MM.1S (cell line): ENCODE data around the gene ZCCHC2.

Experiments
- DNase-seq: peaks from one replicate; pipeline ENCODE4 v3.0.0-alpha.2; 2015
- H2AFZ ChIP-seq: fragments of 300-600 bp; sonication (generic); 2 replicates; pipeline ENCODE4 v1.6.0; 2016; ENCODE audit warnings: antibody characterized with exemption, low read length
- H3F3A ChIP-seq: fragments of 300-600 bp; sonication (generic); 2 replicates; pipeline ENCODE4 v1.6.1; 2016; ENCODE audit warnings: mild to moderate bottlenecking, antibody characterized with exemption, low read length, moderate library complexity, mixed read lengths; ENCODE audit not compliant: insufficient read depth
- H3K27ac ChIP-seq: fragments of 300-600 bp; sonication (generic); 2 replicates; pipeline ENCODE4 v1.5.1; 2016; ENCODE audit warnings: mild to moderate bottlenecking, low read length
- H3K27me3 ChIP-seq: fragments of 300-600 bp; sonication (generic); replicated peaks from 2 replicates; pipeline ENCODE4 v1.6.0; 2016; ENCODE audit warnings: low read length; ENCODE audit not compliant: insufficient read depth
- H3K36me3 ChIP-seq: fragments of 300-600 bp; sonication (generic); replicated peaks from 2 replicates; pipeline ENCODE4 v1.6.1; 2016; ENCODE audit warnings: mild to moderate bottlenecking, low read length, mixed read lengths; ENCODE audit not compliant: insufficient read depth
- H3K4me1 ChIP-seq: fragments of 300-600 bp; sonication (generic); 2 replicates; pipeline ENCODE4 v1.6.1; 2016; ENCODE audit warnings: low read length, mixed read lengths
- H3K4me2 ChIP-seq: fragments of 300-600 bp; sonication (generic); 2 replicates; pipeline ENCODE4 v1.6.0; 2016; ENCODE audit warnings: low read depth, low read length
- H3K4me3 ChIP-seq: fragments of 300-600 bp; sonication (generic); 2 replicates; pipeline ENCODE4 v1.5.1; 2016; ENCODE audit warnings: low read length, mixed read lengths
- H3K79me2 ChIP-seq: fragments of 300-600 bp; sonication (generic); 2 replicates; pipeline ENCODE4 v1.6.1; 2016; ENCODE audit warnings: mixed run types, low read length, mixed read lengths
- H3K9ac ChIP-seq: fragments of 300-600 bp; sonication (generic); 2 replicates; pipeline ENCODE4 v1.6.1; 2016; ENCODE audit warnings: low read length, mixed read lengths
- H3K9me2 ChIP-seq: fragments of 300-600 bp; sonication (generic); replicated peaks from 2 replicates; pipeline ENCODE4 v1.6.1; 2016; ENCODE audit warnings: mild to moderate bottlenecking, low read length, mixed read lengths; ENCODE audit not compliant: insufficient read depth
- H3K9me3 ChIP-seq: fragments of 300-600 bp; sonication (generic); replicated peaks from 2 replicates; pipeline ENCODE4 v1.6.1; 2016; ENCODE audit warnings: mild to moderate bottlenecking, low read length, mixed read lengths; ENCODE audit not compliant: insufficient read depth
- H4K20me1 ChIP-seq: fragments of 300-600 bp; sonication (generic); 2 replicates; pipeline ENCODE4 v1.6.1; 2016; ENCODE audit warnings: mild to moderate bottlenecking, low read length, moderate library complexity, mixed read lengths; ENCODE audit not compliant: insufficient read depth
- CTCF ChIP-seq: fragments of 300-600 bp; sonication (generic); IDR thresholded peaks from 2 replicates; pipeline ENCODE4 v1.5.1; 2016; ENCODE audit warnings: antibody characterized with exemption, low read length, mixed read lengths
- EZH2 ChIP-seq: fragments of 300-600 bp; sonication (generic); optimal IDR thresholded peaks from 2 replicates; pipeline ENCODE3; 2017; ENCODE audit warnings: low read depth, mild to moderate bottlenecking, antibody characterized with exemption, low read length, mixed read lengths
- EZH2phosphoT487 ChIP-seq: fragments of 300-600 bp; sonication (generic); IDR thresholded peaks from 2 replicates; pipeline ENCODE4 v1.6.1; 2018; ENCODE audit warnings: antibody characterized with exemption, low read length

Gene ZCCHC2

DNA sequence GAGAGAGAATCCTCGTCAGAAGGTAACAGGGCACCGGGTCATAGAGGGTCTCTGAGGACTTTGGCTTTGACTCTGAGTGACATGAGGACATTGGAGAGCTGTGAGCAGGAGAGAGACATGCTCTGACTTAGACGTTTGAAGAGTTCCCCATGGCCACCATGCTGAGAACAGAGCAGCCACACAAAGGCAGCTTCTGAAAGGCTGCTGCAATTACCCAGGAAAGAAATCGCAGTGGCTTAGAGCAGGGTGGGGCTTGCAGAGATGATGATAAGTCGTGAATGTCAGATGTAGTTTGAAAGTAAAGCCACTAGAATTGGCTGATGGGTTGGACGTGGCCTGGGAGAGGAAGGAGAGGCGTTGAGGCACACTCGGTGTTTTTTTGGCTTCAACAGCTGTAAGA, 79.0 kb downstream of the ZCCHC2 start:
- H3F3A ChIP-seq = no peaks in the 10 kb centered on the region
- TF ChIP-seq CTCF (no peak), EZH2 (no peak), EZH2phosphoT487 (no peak)
- no peak overlapping the region for H3K27ac ChIP-seq
- H3K27me3 ChIP-seq = no peaks in the 10 kb centered on the region
- no peaks in the 10 kb centered on the region for H3K4me1 ChIP-seq
- no peaks in the 10 kb centered on the region for H3K79me2 ChIP-seq
- H3K9me3 ChIP-seq = no peaks in the 10 kb centered on the region
- no peaks in the 10 kb centered on the region for H3K36me3 ChIP-seq
- H4K20me1 ChIP-seq = no peaks in the 10 kb centered on the region
- no peak overlapping the region for H3K9ac ChIP-seq
- no peak overlapping the region for H2AFZ ChIP-seq
- H3K4me2 ChIP-seq = no peak overlapping the region
- DNase-seq = no peak
- no peaks in the 10 kb centered on the region for H3K9me2 ChIP-seq
- no peak overlapping the region for H3K4me3 ChIP-seq

GRCh38 chr18:62602706-62603105, 79.9 kb downstream of the ZCCHC2 start:
- no peaks in the 10 kb centered on the region for H3F3A ChIP-seq
- H3K4me2 ChIP-seq = no peak overlapping the region
- H3K27ac ChIP-seq = no peak overlapping the region
- H4K20me1 ChIP-seq = no peaks in the 10 kb centered on the region
- no peaks in the 10 kb centered on the region for H3K4me1 ChIP-seq
- no peak overlapping the region for H3K4me3 ChIP-seq
- TF ChIP-seq CTCF (no peak), EZH2phosphoT487 (no peak), EZH2 (no peak)
- DNase-seq = no peak
- H3K9me2 ChIP-seq = no peaks in the 10 kb centered on the region
- no peaks in the 10 kb centered on the region for H3K79me2 ChIP-seq
- no peaks in the 10 kb centered on the region for H3K36me3 ChIP-seq
- no peaks in the 10 kb centered on the region for H3K27me3 ChIP-seq
- H3K9me3 ChIP-seq = no peaks in the 10 kb centered on the region
- H3K9ac ChIP-seq = no peak overlapping the region
- H2AFZ ChIP-seq = no peak overlapping the region

- TF ChIP-seq CTCF = no peak
- TF ChIP-seq EZH2 = no peak
- H3K9me3 ChIP-seq = no peaks in the 10 kb centered on the region
- no peaks in the 10 kb centered on the region for H4K20me1 ChIP-seq
- H3F3A ChIP-seq = no peaks in the 10 kb centered on the region
- no peaks in the 10 kb centered on the region for H3K79me2 ChIP-seq
- H3K27me3 ChIP-seq = no peaks in the 10 kb centered on the region
- no peaks in the 10 kb centered on the region for H3K4me1 ChIP-seq
- no peak overlapping the region for H3K9ac ChIP-seq
- DNase-seq = no peak
- H3K4me3 ChIP-seq = no peak overlapping the region
- no peak overlapping the region for H3K4me2 ChIP-seq
- no peaks in the 10 kb centered on the region for H3K9me2 ChIP-seq
- H3K36me3 ChIP-seq = no peaks in the 10 kb centered on the region
- no peak overlapping the region for H2AFZ ChIP-seq
- H3K27ac ChIP-seq = no peak overlapping the region
Measured at GRCh38 chr18:62603211-62603610, 80.4 kb downstream of the ZCCHC2 start.

- no peaks in the 10 kb centered on the region for H3K36me3 ChIP-seq
- H3K9me3 ChIP-seq = no peaks in the 10 kb centered on the region
- H3K9ac ChIP-seq = no peak overlapping the region
- no peaks in the 10 kb centered on the region for H3K27me3 ChIP-seq
- TF ChIP-seq CTCF (no peak), EZH2 (no peak), EZH2phosphoT487 (no peak)
- H2AFZ ChIP-seq = no peak overlapping the region
- no peaks in the 10 kb centered on the region for H3K79me2 ChIP-seq
- H3K4me2 ChIP-seq = no peak overlapping the region
- H3K4me3 ChIP-seq = no peak overlapping the region
- no peak overlapping the region for H3K27ac ChIP-seq
- no peaks in the 10 kb centered on the region for H4K20me1 ChIP-seq
- no peaks in the 10 kb centered on the region for H3K4me1 ChIP-seq
- H3K9me2 ChIP-seq = no peaks in the 10 kb centered on the region
- H3F3A ChIP-seq = no peaks in the 10 kb centered on the region
- no peak for DNase-seq
Measured at GRCh38 chr18:62603979-62604378, 81.2 kb downstream of the ZCCHC2 start.
